CD4-positive, alpha-beta T cell treated with Interleukin-21 for 1 hour (primary cell): ENCODE results near the gene GPT2.

Source experiments
- DNase-seq: peaks from one replicate; pipeline ENCODE4 v3.0.0-alpha.2; 2020

GPT2 gene

GRCh38 chr16:46899443-46900143 lies 15.4 kb downstream of the GPT2 start:
- no peak for DNase-seq

- no peak for DNase-seq
Observed at GRCh38 chr16:46900455-46901235, 16.5 kb downstream of the GPT2 start.

- no peak for DNase-seq
Observed at GRCh38 chr16:46901709-46902108, 17.5 kb downstream of the GPT2 start.

- no peak for DNase-seq
Observed at GRCh38 chr16:46903255-46903905, 19.2 kb downstream of the GPT2 start.

- no peak for DNase-seq
Observed at GRCh38 chr16:46904471-46904870, 20.3 kb downstream of the GPT2 start.

GRCh38 chr16:46906360-46907060 lies 22.3 kb downstream of the GPT2 start:
- no peak for DNase-seq

- DNase-seq: no peak
Observed at GRCh38 chr16:46907061-46907774, 23.1 kb downstream of the GPT2 start.

GRCh38 chr16:46908540-46909372 lies 24.6 kb downstream of the GPT2 start:
- DNase-seq: peak; percentile 59

GRCh38 chr16:46911038-46911437 lies 26.9 kb downstream of the GPT2 start:
- DNase-seq: no peak

GRCh38 chr16:46911650-46912049 lies 27.5 kb downstream of the GPT2 start:
- DNase-seq: no peak

GRCh38 chr16:46914556-46915201 lies 30.5 kb downstream of the GPT2 start:
- DNase-seq: no peak

- no peak for DNase-seq
Observed at GRCh38 chr16:46915483-46916025, 31.4 kb downstream of the GPT2 start.

GRCh38 chr16:46916980-46917379 lies 32.8 kb downstream of the GPT2 start:
- no peak for DNase-seq

GRCh38 chr16:46918400-46918799 lies 34.2 kb downstream of the GPT2 start:
- DNase-seq: no peak

GRCh38 chr16:46918905-46919792 lies 35.0 kb downstream of the GPT2 start:
- DNase-seq: peak; percentile 2

- no peak for DNase-seq
Observed at GRCh38 chr16:46920402-46921068, 36.4 kb downstream of the GPT2 start.

- DNase-seq: no peak
Observed at GRCh38 chr16:46922239-46922638, 38.1 kb downstream of the GPT2 start.

- DNase-seq: no peak
Observed at GRCh38 chr16:46923513-46924295, 39.5 kb downstream of the GPT2 start.
